OCI-LY3 (cell line): ENCODE data around the gene CGGBP1.

Source experiments
- H2AFZ ChIP-seq: fragments of 200-600, 300-600 bp; shearing (Covaris generic); 2 replicates; pipeline ENCODE4 v1.6.0; 2014; ENCODE audit warnings: antibody characterized with exemption, low read depth, low read length
- H3K27ac ChIP-seq: fragments of 200-600, 300-600 bp; sonication (generic); 2 replicates; pipeline ENCODE4 v1.5.1; 2014; ENCODE audit warnings: mild to moderate bottlenecking, low read length, moderate library complexity, mixed read lengths
- H3K27me3 ChIP-seq: fragments of 200-600, 300-600 bp; sonication (generic); 2 replicates; pipeline ENCODE4 v1.6.1; 2014; ENCODE audit warnings: low read depth, low read length, mixed read lengths
- H3K36me3 ChIP-seq: fragments of 200-600, 300-600 bp; sonication (generic); replicated peaks from 2 replicates; pipeline ENCODE3; 2014; ENCODE audit warnings: low read depth, low read length, mixed read lengths
- H3K4me1 ChIP-seq: fragments of 300-600, 200-600 bp; sonication (generic); 2 replicates; pipeline ENCODE4 v1.6.1; 2014; ENCODE audit warnings: low read length, mixed read lengths
- H3K4me2 ChIP-seq: fragments of 200-600, 300-600 bp; sonication (generic); 2 replicates; pipeline ENCODE4 v1.6.1; 2014; ENCODE audit warnings: low read length, mixed read lengths
- H3K4me3 ChIP-seq: fragments of 300-600, 200-600 bp; sonication (generic); 2 replicates; pipeline ENCODE4 v1.5.1; 2014; ENCODE audit warnings: antibody characterized with exemption, mild to moderate bottlenecking, low read length, moderate library complexity
- H3K79me2 ChIP-seq: fragments of 300-600, 200-600 bp; shearing (Covaris generic); 2 replicates; pipeline ENCODE4 v1.6.1; 2014; ENCODE audit warnings: mild to moderate bottlenecking, low read length, mixed read lengths
- H3K9ac ChIP-seq: fragments of 300-600, 200-600 bp; shearing (Covaris generic); 2 replicates; pipeline ENCODE4 v1.6.0; 2014; ENCODE audit warnings: mild to moderate bottlenecking, low read length, moderate library complexity
- H3K9me3 ChIP-seq: fragments of 200-600, 300-600 bp; shearing (Covaris generic); 2 replicates; pipeline ENCODE4 v1.6.1; 2014; ENCODE audit warnings: low read length, mixed read lengths; ENCODE audit not compliant: insufficient read depth
- H4K20me1 ChIP-seq: fragments of 200-600, 300-600 bp; sonication (generic); 2 replicates; pipeline ENCODE4 v1.6.1; 2016; ENCODE audit warnings: low read length, mixed read lengths; ENCODE audit not compliant: insufficient read depth
- EZH2phosphoT487 ChIP-seq: fragments of 200-600 bp; shearing (Covaris generic); IDR thresholded peaks from 2 replicates; pipeline ENCODE4 v1.6.1; 2018; ENCODE audit warnings: antibody characterized with exemption, mixed run types, low read depth
- TF ChIP-seq, protein P1 (sequence below): fragments of 200-600, 300-600 bp; sonication (generic); IDR thresholded peaks from 2 replicates; pipeline ENCODE4 v1.5.1; 2014; ENCODE audit warnings: antibody characterized with exemption, low read length, low read depth

Gene CGGBP1

DNA sequence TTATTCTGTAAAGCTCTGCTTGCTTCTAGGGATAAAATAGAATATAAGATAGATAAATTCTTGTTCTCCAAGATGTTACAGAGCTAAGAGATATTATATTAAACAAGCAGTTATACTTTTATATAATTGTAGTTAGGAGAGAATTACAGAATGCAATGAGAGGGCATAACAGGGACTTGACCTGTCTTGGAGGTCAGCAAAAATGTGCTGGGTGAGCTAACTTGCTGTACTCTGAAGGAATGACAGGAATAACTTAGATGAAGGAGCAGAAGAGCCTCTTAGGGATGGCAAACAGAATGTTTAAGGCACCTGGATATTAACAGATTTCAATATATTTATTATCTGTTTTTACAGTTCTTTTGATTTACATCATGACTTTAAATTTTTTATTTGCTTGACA lies 33.5 kb upstream of the CGGBP1 start:
- H2AFZ ChIP-seq: no peak overlapping the region
- H4K20me1 ChIP-seq: peaks cover 19% of the 10 kb centered on the region; the same call in 1 of the 2 replicates
- H3K79me2 ChIP-seq: peaks cover 13% of the 10 kb centered on the region
- H3K9me3 ChIP-seq: no peaks in the 10 kb centered on the region
- H3K27me3 ChIP-seq: no peaks in the 10 kb centered on the region
- H3K4me1 ChIP-seq: no peaks in the 10 kb centered on the region
- no peak overlapping the region for H3K4me2 ChIP-seq
- no peak overlapping the region for H3K4me3 ChIP-seq
- H3K27ac ChIP-seq: no peak overlapping the region
- TF ChIP-seq, protein P1, sequence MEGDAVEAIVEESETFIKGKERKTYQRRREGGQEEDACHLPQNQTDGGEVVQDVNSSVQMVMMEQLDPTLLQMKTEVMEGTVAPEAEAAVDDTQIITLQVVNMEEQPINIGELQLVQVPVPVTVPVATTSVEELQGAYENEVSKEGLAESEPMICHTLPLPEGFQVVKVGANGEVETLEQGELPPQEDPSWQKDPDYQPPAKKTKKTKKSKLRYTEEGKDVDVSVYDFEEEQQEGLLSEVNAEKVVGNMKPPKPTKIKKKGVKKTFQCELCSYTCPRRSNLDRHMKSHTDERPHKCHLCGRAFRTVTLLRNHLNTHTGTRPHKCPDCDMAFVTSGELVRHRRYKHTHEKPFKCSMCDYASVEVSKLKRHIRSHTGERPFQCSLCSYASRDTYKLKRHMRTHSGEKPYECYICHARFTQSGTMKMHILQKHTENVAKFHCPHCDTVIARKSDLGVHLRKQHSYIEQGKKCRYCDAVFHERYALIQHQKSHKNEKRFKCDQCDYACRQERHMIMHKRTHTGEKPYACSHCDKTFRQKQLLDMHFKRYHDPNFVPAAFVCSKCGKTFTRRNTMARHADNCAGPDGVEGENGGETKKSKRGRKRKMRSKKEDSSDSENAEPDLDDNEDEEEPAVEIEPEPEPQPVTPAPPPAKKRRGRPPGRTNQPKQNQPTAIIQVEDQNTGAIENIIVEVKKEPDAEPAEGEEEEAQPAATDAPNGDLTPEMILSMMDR: no peak
- peaks cover 37% of the 10 kb centered on the region for H3K36me3 ChIP-seq
- H3K9ac ChIP-seq: no peak overlapping the region

DNA sequence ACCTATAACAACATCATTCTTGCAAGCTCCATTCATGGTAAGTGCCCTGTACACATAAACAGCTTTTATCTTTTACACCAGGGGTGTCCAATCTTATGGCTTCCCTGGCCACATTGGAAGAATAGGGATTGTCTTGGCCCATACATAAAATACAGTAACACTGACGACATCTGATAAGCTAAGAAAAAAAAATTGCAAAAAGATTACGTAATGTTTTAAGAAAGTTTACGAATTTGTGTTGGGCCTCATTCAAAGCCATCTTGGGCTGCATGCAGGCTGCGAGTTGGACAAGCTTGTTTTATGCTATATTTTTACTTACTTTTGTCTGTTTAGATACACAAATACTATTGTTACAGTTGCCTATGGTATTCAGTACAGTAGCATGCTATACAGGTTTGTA lies 31.9 kb upstream of the CGGBP1 start:
- Histone ChIP-seq H3K79me2 (peaks cover 6% of the 10 kb centered on the region; the same call in 1 of the 2 replicates), H3K4me3 (no peak overlapping the region), H2AFZ (no peak overlapping the region), H3K27ac (no peak overlapping the region), H3K9me3 (no peaks in the 10 kb centered on the region), H4K20me1 (peaks cover 12% of the 10 kb centered on the region; the same call in 1 of the 2 replicates), H3K9ac (no peak overlapping the region), H3K4me1 (no peaks in the 10 kb centered on the region), H3K36me3 (peaks cover 30% of the 10 kb centered on the region), H3K27me3 (no peaks in the 10 kb centered on the region), H3K4me2 (no peak overlapping the region)
- no peak for TF ChIP-seq EZH2phosphoT487
- TF ChIP-seq, protein P1: no peak

DNA sequence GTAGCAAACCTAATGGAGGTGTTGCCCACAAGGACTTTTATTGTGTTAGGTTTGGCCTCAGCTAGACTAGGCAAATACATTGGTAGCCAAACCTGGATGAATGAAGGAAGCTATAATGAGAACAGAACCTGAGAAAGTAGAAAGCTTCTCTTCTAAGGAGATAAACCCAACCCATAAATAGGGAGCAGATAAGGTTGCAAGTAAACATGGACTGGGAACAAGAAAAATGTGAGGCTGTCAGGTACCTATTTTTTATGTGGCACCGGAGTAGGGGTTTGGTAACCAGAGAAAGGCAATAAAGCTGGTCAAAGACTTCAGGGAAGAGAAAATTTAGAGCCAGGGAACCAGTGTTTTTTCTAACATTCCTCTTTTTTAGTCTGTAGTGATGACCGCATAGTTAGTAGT lies 25.3 kb upstream of the CGGBP1 start:
- peaks cover 36% of the 10 kb centered on the region for H3K79me2 ChIP-seq
- no peak overlapping the region for H3K27ac ChIP-seq
- peaks cover 13% of the 10 kb centered on the region for H3K36me3 ChIP-seq
- H3K27me3 ChIP-seq: no peaks in the 10 kb centered on the region
- no peak overlapping the region for H3K9ac ChIP-seq
- no peaks in the 10 kb centered on the region for H3K9me3 ChIP-seq
- peaks cover 28% of the 10 kb centered on the region for H4K20me1 ChIP-seq
- H2AFZ ChIP-seq: no peak overlapping the region
- no peak for TF ChIP-seq EZH2phosphoT487
- TF ChIP-seq, protein P1: no peak
- H3K4me3 ChIP-seq: no peak overlapping the region
- no peaks in the 10 kb centered on the region for H3K4me1 ChIP-seq
- H3K4me2 ChIP-seq: no peak overlapping the region

DNA sequence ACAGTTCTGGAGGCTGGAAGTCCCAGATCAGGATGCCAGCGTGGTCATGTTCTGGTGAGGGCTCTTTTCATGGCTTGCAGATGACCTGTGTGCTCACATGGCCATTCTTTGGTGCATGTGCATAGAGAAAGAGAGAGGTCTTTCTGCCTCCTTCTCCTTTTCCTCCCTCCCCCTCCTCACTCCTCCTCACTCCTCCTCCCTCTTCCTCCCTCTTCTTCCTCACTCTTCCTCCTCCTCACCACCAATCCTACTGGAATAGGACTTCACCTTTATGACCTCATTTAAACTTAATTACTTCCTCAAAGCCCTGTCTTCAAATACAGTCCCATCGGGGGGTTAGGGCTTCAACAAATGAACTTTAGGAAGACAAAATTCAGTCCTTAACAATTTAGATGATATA lies 24.0 kb upstream of the CGGBP1 start:
- Histone ChIP-seq H4K20me1 (peaks cover 40% of the 10 kb centered on the region), H2AFZ (no peak overlapping the region), H3K9ac (no peak overlapping the region), H3K27me3 (no peaks in the 10 kb centered on the region), H3K36me3 (peaks cover 10% of the 10 kb centered on the region), H3K4me2 (no peak overlapping the region), H3K4me3 (no peak overlapping the region), H3K4me1 (no peaks in the 10 kb centered on the region), H3K79me2 (peaks cover 47% of the 10 kb centered on the region), H3K9me3 (no peaks in the 10 kb centered on the region), H3K27ac (no peak overlapping the region)
- no peak for TF ChIP-seq EZH2phosphoT487
- TF ChIP-seq, protein P1: no peak
